22Rv1 (cell line): Measurements from ENCODE around the gene ADRB1.

Experiments
- CTCF ChIP-seq: fragments of 450-650 bp; IDR thresholded peaks from 2 replicates; pipeline ENCODE4 v1.5.1; 2017; ENCODE audit warnings: mild to moderate bottlenecking
- ZFX ChIP-seq: fragments of 450-650 bp; IDR thresholded peaks from 2 replicates; pipeline ENCODE4 v1.6.1; 2017; ENCODE audit warnings: antibody characterized with exemption, borderline replicate concordance

GRCh38 chr10:114048472-114048871 is 4.8 kb downstream of the ADRB1 start:
- TF ChIP-seq CTCF (no peak), ZFX (no peak)
